ENCODE results near the gene KLHL21. TPM values are rescaled to one million over a fixed set of nuclear protein-coding genes. Genes with fewer than 3 reads are reported as not detected.
A peak's percentile ranks its signal among the peaks of the same experiment; 100 is the strongest.

The KLHL21 gene
- total RNA-seq, 1 experiment from 2014 or later: 27.5 TPM

- TSS peak; percentile 48 for BruUV-seq (replicated peaks)
- Histone ChIP-seq H3K4me1 (ENCODE audit: control insufficient read depth in 1 of 2, insufficient read depth in 2 of 2, low read length in 2 of 2) (peaks cover 22 to 33% of the 10 kb centered on the region in 2 experiments), H3K27ac (ENCODE audit: low read depth, low read length) (peak overlapping the region; percentile 95), H3K79me2 (ENCODE audit: insufficient read depth, low read length) (peaks cover 71% of the 10 kb centered on the region), H3K27me3 (ENCODE audit: insufficient read depth, low read length) (no peaks in the 10 kb centered on the region), H4K20me1 (ENCODE audit: insufficient read depth) (peaks cover 14% of the 10 kb centered on the region; the same call in 1 of the 2 replicates), H3K9me2 (ENCODE audit: insufficient read depth) (no peaks in the 10 kb centered on the region), H3K4me3 (replicated peaks in 1 of 2; ENCODE audit: low read depth in 1 of 2, low read length in 2 of 2) (peak overlapping the region; percentile 87 to 96), H3K4me2 (ENCODE audit: low read length) (peak overlapping the region; percentile 86), H3K9me3 (ENCODE audit: control insufficient read depth in 1 of 2, insufficient read depth in 1 of 2, low read depth in 1 of 2, low read length in 2 of 2) (no peaks in the 10 kb centered on the region), H3K9ac (ENCODE audit: low read length) (peak overlapping the region; percentile 85), H3K36me3 (ENCODE audit: control insufficient read depth in 1 of 2, insufficient read depth in 2 of 2, low read length in 2 of 2) (peaks cover 16 to 41% of the 10 kb centered on the region in 2 experiments; a peak in 3 of 4 replicates), H2AFZ (ENCODE audit: low read depth, low read length, poor library complexity, severe bottlenecking) (no peak overlapping the region)
- ChIA-PET RAD21 (ENCODE audit: low non-redundant PET in 1 of 2, low total read pairs in 2 of 2, uncharacterized antibody in 2 of 2, unreplicated experiment in 2 of 2) (interaction anchor here in 1 of 2 experiments (0.6 kb wide), 1 partner anchor 15 kb away, joined by 7 read pairs; no protein-coding TSS in a partner anchor), CTCF (no interaction called here), POLR2A (interaction anchor here (1.0 kb wide), 1 partner anchor 21 kb away, joined by 3 read pairs; the partner anchor contains the start of gene ZBTB48)
- DNase-seq (ENCODE audit: low read depth, low spot score) (no peak), ATAC-seq (no peak)
- intact Hi-C loops (cut with micrococcal nuclease): no loop called here
- no peak for TF ChIP-seq ATF3 (IDR thresholded peaks at IDR 0.05)
- TF ChIP-seq SIN3A (IDR thresholded peaks at IDR 0.05; ENCODE audit: low read depth): no peak
- no peak for TF ChIP-seq YY1 (IDR thresholded peaks at IDR 0.05; ENCODE audit: extremely low read depth, insufficient replicate concordance, low read depth, low read length)
- no peak for TF ChIP-seq ELF1 (IDR thresholded peaks at IDR 0.05; ENCODE audit: borderline replicate concordance, low read depth)
- TF ChIP-seq CTCF (IDR thresholded peaks at IDR 0.05 in 2 of 3, conservative IDR thresholded peaks at IDR 0.05 in 1 of 3; ENCODE audit: borderline replicate concordance in 1 of 3, insufficient read depth in 1 of 3, low read depth in 2 of 3, low read length in 2 of 3): no peak
- TF ChIP-seq CBX3 (IDR thresholded peaks at IDR 0.05; ENCODE audit: low read depth): no peak
- TF ChIP-seq RAD21 (IDR thresholded peaks at IDR 0.05; ENCODE audit: low read depth): no peak
- TF ChIP-seq EZH2 (IDR thresholded peaks at IDR 0.05): no peak
- TF ChIP-seq EGR1 (IDR thresholded peaks at IDR 0.05; ENCODE audit: low read depth): no peak
- TF ChIP-seq REST (IDR thresholded peaks at IDR 0.05; ENCODE audit: low read depth): no peak
- TF ChIP-seq ZNF274 (IDR thresholded peaks at IDR 0.05; ENCODE audit: low read depth, low read length): no peak
- TF ChIP-seq CEBPB (IDR thresholded peaks at IDR 0.05; ENCODE audit: low read depth): no peak
- no peak for TF ChIP-seq TCF7L2 (IDR thresholded peaks at IDR 0.05; ENCODE audit: borderline replicate concordance, extremely low read depth, insufficient read depth, insufficient read length)
- TF ChIP-seq MAX (IDR thresholded peaks at IDR 0.05): no peak
- no peak for TF ChIP-seq ZFX (IDR thresholded peaks at IDR 0.05)
- TF ChIP-seq SP1 (IDR thresholded peaks at IDR 0.05; ENCODE audit: low read depth): no peak
- no peak for TF ChIP-seq EZH2phosphoT487 (IDR thresholded peaks at IDR 0.05; ENCODE audit: borderline replicate concordance)
- TF ChIP-seq POLR2AphosphoS5 (IDR thresholded peaks at IDR 0.05; ENCODE audit: low read depth, low read length): no peak
- no peak for TF ChIP-seq ZBTB33 (IDR thresholded peaks at IDR 0.05; ENCODE audit: extremely low read depth, insufficient replicate concordance, low read length)
Measured at GRCh38 chr1:6600410-6601048, 2.1 kb downstream of the KLHL21 start.
